HG03280 (cell line): Measurements from ENCODE around the gene HIF3A.

Experiments
- ATAC-seq: cut with Tn5 transposase; IDR thresholded peaks from one replicate; pipeline ENCODE4 v1.9.1; 2021; ENCODE audit warnings: mild to moderate bottlenecking, moderate library complexity; ENCODE audit not compliant: unreplicated experiment

The HIF3A gene

DNA sequence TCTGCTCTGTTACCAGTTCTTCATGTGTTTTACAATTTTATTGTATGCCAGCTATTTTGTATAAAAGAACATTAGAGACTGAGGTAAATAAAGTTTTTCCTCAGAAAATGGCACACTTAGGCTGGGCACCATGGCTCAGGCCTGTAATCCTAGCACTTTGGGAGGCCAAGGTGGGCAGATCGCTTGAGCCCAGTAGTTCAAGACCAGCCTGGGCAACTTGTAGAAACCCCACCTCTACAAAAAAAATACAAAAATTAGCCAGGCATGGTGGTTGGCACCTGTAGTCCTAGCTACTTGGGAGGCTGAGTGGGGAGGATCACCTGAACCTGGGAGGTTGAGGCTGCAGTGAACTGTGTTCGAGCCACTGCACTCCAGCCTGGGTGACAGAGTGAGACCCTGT is 84.5 kb downstream of the HIF3A start:
- no peak for ATAC-seq

- ATAC-seq = no peak
Measured at GRCh38 chr19:46381756-46382345, 85.0 kb downstream of the HIF3A start.

DNA sequence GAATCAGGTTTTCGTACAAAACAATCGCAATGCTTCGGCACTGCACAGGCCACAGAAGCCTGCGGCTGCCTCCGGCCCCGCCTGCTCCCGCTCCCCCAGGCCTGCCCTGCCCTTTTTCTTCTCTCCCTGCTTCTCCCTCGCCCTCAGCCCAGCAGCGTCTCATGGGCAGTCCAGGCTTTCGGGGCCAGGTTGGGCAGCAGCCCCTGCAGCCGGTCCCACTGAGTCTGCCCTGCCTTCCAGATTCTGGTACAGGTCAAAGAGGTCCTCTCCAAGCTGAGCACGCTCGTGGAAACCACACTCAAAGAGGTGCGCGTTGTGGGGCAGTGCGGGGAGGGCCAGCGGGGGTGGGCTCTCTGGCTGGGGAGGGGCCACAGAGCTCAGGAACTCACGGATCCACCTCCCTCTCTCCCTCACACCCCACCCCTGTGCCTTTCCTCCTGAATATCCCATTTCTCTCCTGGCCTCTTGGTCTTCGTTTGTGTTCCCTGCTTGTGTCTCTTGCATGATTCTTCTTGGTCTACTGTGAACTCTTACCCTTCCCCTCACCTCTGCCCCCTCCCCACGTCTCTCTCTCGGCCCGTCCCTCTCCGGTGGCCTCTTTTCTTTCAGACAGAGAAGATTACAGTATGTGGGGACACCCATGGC is 86.5 kb downstream of the HIF3A start:
- ATAC-seq = no peak

GRCh38 chr19:46383846-46384245 is 87.0 kb downstream of the HIF3A start:
- ATAC-seq = no peak

- ATAC-seq = no peak
Measured at GRCh38 chr19:46384396-46384795, 87.6 kb downstream of the HIF3A start.

DNA sequence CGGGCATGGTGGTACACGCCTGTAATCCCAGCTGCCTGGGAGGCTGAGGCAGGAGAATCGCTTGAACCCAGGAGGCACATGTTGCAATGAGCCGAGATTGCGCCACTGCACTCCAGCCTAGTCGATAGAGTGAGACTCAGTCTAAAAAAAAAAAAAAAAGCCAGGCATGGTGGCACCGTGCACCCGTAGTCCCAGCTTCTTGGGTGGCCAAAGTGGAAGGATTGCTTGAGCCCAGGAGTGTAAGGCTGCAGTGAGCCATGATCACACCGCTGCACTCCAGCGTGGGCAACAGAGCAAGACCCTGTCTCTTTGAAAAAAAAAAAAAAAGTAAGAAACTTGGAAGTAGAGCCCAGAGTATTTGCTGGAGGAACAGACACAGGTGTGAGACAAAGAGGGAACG is 88.8 kb downstream of the HIF3A start:
- ATAC-seq = no peak

- no peak for ATAC-seq
Measured at GRCh38 chr19:46386151-46386550, 89.3 kb downstream of the HIF3A start.

DNA sequence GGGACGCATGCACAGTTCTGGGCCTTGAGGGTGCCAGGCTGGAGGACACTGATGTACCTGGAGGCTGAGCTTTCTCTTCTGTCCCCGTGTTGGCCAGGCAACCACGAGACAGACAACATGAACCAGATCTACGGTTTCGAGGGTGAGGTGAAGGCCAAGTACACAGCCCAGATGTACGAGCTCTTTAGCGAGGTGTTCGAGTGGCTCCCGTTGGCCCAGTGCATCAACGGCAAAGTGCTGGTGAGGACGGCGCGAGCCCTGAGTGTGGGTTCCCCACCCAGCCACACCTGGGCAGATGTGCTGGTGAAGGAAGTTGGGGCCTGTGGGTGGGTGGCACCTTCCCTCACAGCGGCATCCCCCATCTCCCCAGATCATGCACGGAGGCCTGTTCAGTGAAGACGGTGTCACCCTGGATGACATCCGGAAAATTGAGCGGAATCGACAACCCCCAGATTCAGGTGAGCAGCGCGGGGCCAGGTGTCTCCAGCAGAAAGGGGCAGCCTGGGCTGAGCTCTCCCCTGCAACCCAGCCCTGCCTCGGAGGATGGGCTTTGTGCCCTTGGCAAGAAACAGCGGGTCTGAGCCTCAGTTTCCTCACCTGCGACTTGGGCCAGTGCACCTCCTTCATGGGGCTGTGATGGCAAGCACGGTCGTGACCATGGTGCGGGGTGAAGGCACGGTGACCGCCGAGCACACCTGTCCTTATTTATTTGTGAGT is 90.3 kb downstream of the HIF3A start:
- ATAC-seq = no peak

- no peak for ATAC-seq
Measured at GRCh38 chr19:46387713-46388130, 90.9 kb downstream of the HIF3A start.

- no peak for ATAC-seq
Measured at GRCh38 chr19:46388311-46389095, 91.7 kb downstream of the HIF3A start.

DNA sequence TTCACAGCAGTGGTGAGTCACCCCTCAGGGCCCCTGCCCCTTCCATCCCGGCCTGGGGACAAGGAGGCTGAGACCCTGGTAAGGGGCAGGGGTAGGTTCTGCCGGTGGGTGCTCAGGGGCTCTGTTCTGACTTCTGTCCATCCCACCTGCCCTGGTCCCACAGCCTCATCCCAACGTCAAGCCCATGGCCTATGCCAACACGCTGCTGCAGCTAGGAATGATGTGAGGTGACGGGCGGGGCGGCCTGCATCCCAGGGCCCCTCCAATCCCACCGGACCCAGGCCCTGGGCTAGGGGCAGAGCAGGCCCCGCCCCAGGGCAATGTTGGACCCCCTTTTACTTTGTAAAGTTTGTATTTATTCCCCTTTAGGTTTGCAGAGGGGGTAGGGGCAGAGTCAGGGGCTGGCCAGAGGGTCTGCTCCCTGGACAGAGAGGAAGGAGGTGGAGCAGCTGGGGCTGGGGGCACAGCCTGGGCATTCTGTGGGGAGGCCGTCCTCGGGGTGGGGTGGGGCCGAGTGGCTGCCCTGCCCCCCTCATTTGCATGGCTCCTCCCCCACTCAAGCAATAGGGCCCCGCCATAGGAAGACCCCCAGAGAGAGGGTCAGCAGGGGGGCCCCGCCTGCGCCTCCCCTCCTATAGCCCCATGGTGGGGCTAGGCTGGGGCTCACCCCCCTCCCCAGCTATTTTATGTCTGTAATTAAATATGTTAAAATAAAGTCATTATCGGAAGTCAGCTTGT is 93.4 kb downstream of the HIF3A start:
- ATAC-seq = no peak

- ATAC-seq = no peak
Measured at GRCh38 chr19:46390866-46391265, 94.0 kb downstream of the HIF3A start.

GRCh38 chr19:46391296-46392251 is 94.7 kb downstream of the HIF3A start:
- ATAC-seq = no peak

DNA sequence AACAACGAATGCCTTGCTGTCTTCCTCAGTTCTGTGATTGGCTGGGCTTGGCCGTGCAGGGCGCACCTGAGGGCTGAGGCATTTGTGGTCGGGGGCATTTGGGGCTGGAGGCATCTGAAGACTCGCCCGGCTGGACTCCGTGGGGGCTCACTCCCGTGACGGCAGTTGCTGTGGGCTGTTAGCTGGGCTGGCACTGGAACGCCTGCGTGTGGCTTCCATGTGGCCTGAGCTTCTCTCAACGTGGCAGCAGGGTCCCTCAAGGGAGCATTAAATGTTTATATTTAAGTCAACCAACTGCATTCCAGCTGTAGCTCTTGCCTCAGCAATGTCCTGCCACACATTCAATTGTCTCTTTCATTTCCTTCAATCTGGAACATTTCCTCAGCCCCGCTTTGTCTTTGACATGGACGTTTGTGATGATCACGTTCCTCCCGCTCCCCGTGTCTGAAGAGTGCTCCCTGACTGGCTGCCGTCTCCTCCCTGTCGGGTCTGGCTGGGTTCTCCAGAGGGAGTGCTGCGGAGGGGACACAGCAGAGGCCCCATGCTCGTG is 95.5 kb downstream of the HIF3A start:
- ATAC-seq = no peak

DNA sequence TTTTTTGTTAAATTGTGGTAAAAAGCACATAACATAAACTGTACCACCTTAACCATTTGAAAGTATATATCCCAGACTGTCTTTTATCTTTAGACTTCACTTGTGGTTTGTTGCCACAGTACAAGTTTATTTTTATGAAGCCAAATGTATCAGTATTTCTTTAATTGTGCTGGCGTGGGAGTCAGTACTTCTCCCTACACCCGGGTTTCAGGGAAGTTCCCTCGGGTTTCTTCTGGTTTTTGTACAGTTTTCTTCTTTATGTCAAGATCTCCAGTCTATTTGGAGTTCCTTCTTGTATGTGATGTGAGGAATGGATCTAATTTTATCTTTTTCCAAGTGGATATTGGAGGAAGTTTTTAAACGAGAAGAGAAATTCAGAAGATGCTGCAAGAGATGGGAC is 96.0 kb downstream of the HIF3A start:
- ATAC-seq = no peak
